Daoy (cell line): ENCODE results near the gene BGLAP. TPM values are rescaled to one million over a fixed set of nuclear protein-coding genes. Genes with fewer than 3 reads are reported as not detected.

Source experiments
- DNase-seq: peaks from one replicate; pipeline ENCODE4 v3.0.0-alpha.2; 2015; ENCODE audit warnings: low read depth
- total RNA-seq: library from RNA; depleted of rRNA; stranded (reverse); fragments of >200 nt; shearing (Covaris generic); gene quantifications from 2 replicates; pipeline ENCODE4 v1.2.3, GENCODE V29; 2014; rRNA removed

Gene BGLAP
- total RNA-seq, 1 experiment from 2014 or later = 0.17 TPM

DNA sequence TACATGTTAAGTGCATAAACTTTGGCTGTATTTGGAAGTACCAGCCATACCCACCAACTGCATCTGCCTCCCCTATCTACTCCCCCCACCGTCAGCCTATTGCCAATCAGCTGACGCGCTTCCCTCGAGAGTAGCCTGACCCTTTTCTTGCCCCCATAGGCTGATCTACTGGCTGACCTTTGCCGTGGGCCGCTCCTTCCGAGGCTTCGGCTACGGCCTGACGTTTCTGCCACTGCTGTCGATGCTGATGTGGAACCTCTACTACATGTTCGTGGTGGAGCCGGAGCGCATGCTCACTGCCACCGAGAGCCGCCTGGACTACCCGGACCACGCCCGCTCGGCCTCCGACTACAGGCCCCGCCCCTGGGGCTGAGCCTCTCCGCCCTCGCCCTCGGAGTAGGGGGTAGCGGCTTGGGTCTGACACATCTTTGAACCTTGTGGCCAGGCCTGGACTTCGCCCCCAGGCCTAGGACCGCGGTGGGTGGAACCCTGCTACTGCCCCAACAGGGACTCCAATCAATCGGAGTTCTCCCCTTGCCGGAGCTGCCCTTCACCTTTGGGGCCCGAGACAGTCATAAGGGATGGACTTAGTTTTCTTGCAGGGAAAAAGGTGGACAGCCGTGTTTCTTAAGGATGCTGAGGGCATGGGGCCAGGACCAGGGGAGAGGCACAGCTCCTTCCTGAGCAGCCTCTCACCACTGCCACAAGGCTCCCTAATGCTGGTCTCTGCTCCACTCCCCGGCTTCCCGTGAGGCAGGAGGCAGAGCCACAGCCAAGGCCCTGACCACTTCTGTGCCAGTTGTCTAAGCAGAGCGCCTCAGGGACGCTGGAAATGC lies 49.5 kb downstream of the BGLAP start:
- DNase-seq = peak; percentile 82

Other genes with a start within 250 kb of the BGLAP start
- gene SSR2, start 221.2 kb upstream of the BGLAP start, total RNA-seq = 657 and 799 TPM in 2 replicates
- gene UBQLN4, start 188.4 kb upstream of the BGLAP start, total RNA-seq = 22.7 and 28.5 TPM in 2 replicates
- 29.8 and 53.9 TPM in 2 replicates for gene LAMTOR2, start 187.4 kb upstream of the BGLAP start, total RNA-seq
- gene RAB25, start 181.0 kb upstream of the BGLAP start, total RNA-seq = not detected in 2 replicates
- 5.3 and 12.8 TPM in 2 replicates for gene MEX3A, start 159.7 kb upstream of the BGLAP start, total RNA-seq
- gene LMNA, start 127.5 kb upstream of the BGLAP start, total RNA-seq = 708 and 737 TPM in 2 replicates
- gene SEMA4A, start 88.6 kb upstream of the BGLAP start, total RNA-seq = 0.29 and 0.68 TPM in 2 replicates
- gene SLC25A44, start 48.1 kb upstream of the BGLAP start, total RNA-seq = 14.0 and 15.1 TPM in 2 replicates
- 84.6 and 91.3 TPM in 2 replicates for gene PMF1, start 29.2 kb upstream of the BGLAP start, total RNA-seq
- 0.11 TPM in 1 of 2 replicates, not detected in the other for gene PAQR6, start 5.9 kb downstream of the BGLAP start, total RNA-seq
- gene SMG5, start 40.6 kb downstream of the BGLAP start, total RNA-seq = 59.9 and 61.0 TPM in 2 replicates
- gene TMEM79, start 42.1 kb downstream of the BGLAP start, total RNA-seq = 3.4 and 3.5 TPM in 2 replicates
- gene GLMP, start 53.5 kb downstream of the BGLAP start, total RNA-seq = 26.3 and 27.7 TPM in 2 replicates
- gene VHLL, start 57.1 kb downstream of the BGLAP start, total RNA-seq = not detected in 2 replicates
- gene CCT3, start 96.1 kb downstream of the BGLAP start, total RNA-seq = 649 and 676 TPM in 2 replicates
- 2.4 TPM in 1 of 2 replicates, not detected in the other for gene TSACC, start 96.3 kb downstream of the BGLAP start, total RNA-seq
- 0.06 TPM in 1 of 2 replicates, not detected in the other for gene RHBG, start 127.0 kb downstream of the BGLAP start, total RNA-seq